ENCODE data around the gene KRT5.

KRT5 gene

DNA sequence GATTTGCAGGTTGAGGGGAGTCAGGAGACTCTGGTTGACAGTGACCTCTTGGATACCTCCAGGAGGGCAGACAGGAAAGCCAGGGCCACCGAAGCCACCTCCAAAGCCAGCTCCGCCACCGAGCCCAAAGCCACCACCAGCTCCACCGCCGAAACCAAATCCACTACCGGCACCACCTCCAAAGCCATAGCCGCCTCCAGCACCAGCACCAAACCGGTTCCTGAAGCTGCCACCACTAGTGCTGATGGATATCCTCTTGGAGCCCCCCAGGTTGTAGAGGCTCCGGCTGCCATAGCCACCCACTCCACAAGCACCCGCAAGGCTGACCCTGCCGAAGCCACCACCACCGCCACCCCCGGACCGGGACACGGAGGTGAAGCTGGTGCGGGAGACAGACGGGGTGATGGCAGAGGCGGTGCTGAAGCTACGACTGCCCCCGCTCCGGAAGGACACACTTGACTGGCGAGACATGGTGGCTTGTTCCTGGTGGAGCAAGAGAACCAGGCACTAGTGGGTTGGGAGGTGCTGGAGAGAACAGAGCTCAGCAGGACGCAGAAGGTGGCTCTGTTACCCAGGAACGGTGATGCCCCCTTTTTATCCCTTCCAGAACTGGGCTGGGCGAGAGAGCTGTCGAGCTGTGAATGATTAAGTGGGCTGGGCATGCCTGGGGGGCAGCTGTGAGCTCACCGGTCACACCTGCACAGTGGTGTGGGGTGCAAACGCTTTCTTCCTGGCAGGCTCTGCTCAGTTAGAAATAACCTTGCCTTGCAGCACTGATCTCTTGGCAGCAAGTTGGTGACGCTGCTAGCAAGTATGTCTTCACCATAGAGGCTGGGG lies at the start of gene KRT5:
Gene KRT5, minus strand, starts transcription at position 569 of the 837 bp plus-strand sequence. Its CDS starts 98 bp downstream, at position 471.
- Mint-ChIP-seq H3K36me3 (ENCODE audit: low read depth) (no peaks in the 10 kb centered on the region), H3K27ac (no peak within 1 kb of the TSS), H3K9me3 (no peaks in the 10 kb centered on the region), H3K27me3 (ENCODE audit: low read depth) (peaks cover 11% of the 10 kb centered on the region), H3K4me1 (no peaks in the 10 kb centered on the region), H3K4me3 (no peak within 1 kb of the TSS)
- TF ChIP-seq, protein P1, sequence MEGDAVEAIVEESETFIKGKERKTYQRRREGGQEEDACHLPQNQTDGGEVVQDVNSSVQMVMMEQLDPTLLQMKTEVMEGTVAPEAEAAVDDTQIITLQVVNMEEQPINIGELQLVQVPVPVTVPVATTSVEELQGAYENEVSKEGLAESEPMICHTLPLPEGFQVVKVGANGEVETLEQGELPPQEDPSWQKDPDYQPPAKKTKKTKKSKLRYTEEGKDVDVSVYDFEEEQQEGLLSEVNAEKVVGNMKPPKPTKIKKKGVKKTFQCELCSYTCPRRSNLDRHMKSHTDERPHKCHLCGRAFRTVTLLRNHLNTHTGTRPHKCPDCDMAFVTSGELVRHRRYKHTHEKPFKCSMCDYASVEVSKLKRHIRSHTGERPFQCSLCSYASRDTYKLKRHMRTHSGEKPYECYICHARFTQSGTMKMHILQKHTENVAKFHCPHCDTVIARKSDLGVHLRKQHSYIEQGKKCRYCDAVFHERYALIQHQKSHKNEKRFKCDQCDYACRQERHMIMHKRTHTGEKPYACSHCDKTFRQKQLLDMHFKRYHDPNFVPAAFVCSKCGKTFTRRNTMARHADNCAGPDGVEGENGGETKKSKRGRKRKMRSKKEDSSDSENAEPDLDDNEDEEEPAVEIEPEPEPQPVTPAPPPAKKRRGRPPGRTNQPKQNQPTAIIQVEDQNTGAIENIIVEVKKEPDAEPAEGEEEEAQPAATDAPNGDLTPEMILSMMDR (IDR thresholded peaks at IDR 0.05; ENCODE audit: unreplicated experiment in 3 of 3): no peak

DNA sequence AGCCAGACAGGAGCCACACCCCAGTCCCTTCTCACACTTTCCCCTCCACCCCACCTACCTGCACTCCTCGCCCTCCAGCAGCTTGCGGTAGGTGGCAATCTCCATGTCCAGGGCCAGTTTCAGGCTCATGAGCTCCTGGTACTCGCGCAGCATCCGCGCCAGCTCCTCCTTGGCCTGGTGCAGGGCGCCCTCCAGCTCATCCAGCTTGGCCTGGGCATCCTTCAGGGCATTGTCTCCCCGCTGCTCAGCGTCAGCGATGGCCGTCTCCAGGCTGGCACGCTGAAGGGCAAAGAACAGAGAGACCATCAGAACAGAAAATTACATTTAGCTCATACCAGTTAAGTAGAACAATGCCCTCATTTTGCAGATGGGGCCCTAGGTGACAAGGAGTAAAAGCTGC lies 47.9 kb upstream of the KRT5 start:
- H3K27me3 Mint-ChIP-seq (ENCODE audit: low read depth): peaks cover 32% of the 10 kb centered on the region
- no peak overlapping the region for H3K27ac Mint-ChIP-seq
- no peaks in the 10 kb centered on the region for H3K36me3 Mint-ChIP-seq (ENCODE audit: low read depth)
- no peaks in the 10 kb centered on the region for H3K9me3 Mint-ChIP-seq
- H3K4me1 Mint-ChIP-seq: no peaks in the 10 kb centered on the region
- no peak overlapping the region for H3K4me3 Mint-ChIP-seq
- TF ChIP-seq, protein P1 (IDR thresholded peaks at IDR 0.05; ENCODE audit: unreplicated experiment in 3 of 3): no peak

DNA sequence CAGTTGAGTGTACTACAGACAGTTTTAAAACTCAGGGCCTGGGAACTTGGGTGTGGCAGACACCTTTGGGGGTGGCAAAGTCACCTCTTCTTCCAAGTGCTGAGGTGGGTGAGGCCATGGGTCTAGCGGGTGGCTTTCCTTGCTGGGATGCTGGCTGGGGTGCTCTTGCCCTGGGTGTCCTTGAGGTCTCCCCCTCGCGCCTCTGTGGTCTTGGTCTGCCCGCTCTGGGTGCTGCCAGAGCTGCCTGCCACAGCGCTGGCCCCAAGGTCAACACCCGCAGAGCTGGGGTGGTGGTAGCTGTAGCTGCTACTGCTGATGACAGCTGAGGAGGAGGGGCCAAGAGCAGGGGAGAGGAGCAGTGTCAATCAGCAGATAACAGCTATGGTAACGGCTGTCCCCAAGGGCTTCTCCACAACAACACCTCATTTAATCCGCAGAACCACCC lies 46.7 kb upstream of the KRT5 start:
- Mint-ChIP-seq H3K4me3 (no peak overlapping the region), H3K27me3 (ENCODE audit: low read depth) (peaks cover 25% of the 10 kb centered on the region), H3K36me3 (ENCODE audit: low read depth) (no peaks in the 10 kb centered on the region), H3K27ac (no peak overlapping the region), H3K4me1 (no peaks in the 10 kb centered on the region), H3K9me3 (no peaks in the 10 kb centered on the region)
- TF ChIP-seq, protein P1 (IDR thresholded peaks at IDR 0.05; ENCODE audit: unreplicated experiment in 3 of 3): no peak

DNA sequence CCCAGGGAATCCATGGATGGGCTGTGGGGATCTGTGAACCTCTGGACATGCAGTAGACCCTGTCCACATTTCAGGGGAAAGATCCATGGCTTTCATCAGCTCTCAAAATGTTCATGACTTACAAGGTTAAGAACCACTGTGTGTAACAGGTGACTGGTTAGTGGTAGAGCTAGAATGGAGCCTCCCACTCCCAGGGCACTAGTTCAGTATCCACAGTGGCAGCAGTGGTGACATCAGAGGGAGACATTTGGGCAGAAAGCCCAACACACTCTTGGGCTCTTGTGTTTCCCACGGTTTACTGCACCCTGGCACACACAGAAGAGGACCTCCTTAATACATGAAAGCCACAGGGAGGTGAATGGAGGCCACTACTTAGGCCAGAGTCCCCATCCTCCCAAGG lies 44.4 kb upstream of the KRT5 start:
- TF ChIP-seq, protein P1 (IDR thresholded peaks at IDR 0.05; ENCODE audit: unreplicated experiment in 3 of 3): no peak
- H3K4me3 Mint-ChIP-seq: no peak overlapping the region

DNA sequence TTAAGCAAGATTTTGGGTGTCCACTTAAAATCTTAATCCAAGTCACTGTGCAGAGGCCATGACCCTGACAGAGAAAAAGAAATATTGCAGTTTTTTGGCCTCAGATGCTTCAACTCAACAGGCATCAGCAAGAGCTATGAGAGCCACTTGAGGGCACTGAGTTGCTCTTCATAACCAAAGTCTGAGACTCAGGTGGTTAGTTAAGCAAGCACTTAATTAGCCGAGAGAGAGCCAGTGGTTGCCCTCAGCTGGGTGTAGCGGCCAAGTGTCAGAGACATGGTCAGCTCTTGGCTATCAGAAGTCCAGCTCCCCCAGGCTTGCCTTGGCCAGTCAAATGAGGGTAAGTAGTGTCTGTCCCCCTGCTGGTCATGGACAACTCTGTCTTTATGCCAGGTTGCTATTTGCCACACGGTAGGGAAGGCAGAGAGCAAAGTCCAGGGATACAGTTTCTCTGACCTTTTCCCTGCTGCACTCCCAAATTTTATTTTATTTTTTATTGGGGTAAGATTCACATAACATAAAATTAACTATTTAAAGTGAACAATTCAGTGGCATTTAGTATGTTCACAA lies 41.8 kb upstream of the KRT5 start:
- Mint-ChIP-seq H3K27me3 (ENCODE audit: low read depth) (peaks cover 32% of the 10 kb centered on the region), H3K36me3 (ENCODE audit: low read depth) (no peaks in the 10 kb centered on the region), H3K4me1 (no peaks in the 10 kb centered on the region), H3K27ac (no peak overlapping the region), H3K9me3 (no peaks in the 10 kb centered on the region), H3K4me3 (no peak overlapping the region)
- TF ChIP-seq, protein P1 (IDR thresholded peaks at IDR 0.05; ENCODE audit: unreplicated experiment in 3 of 3): no peak

More for the DNA sequence above, 44.4 kb upstream of the KRT5 start:
- H3K27ac Mint-ChIP-seq: no peak overlapping the region
- peaks cover 34% of the 10 kb centered on the region for H3K27me3 Mint-ChIP-seq (ENCODE audit: low read depth)
- H3K36me3 Mint-ChIP-seq (ENCODE audit: low read depth): no peaks in the 10 kb centered on the region
- no peaks in the 10 kb centered on the region for H3K4me1 Mint-ChIP-seq
- H3K9me3 Mint-ChIP-seq: no peaks in the 10 kb centered on the region

Data from nephron (organoid).